ENCODE data around the gene TNFRSF19.

GRCh38 chr13:23656637-23657371, 86.6 kb downstream of the TNFRSF19 start:
- TF ChIP-seq EZH2phosphoT487 (IDR thresholded peaks at IDR 0.05; ENCODE audit: borderline replicate concordance, low read depth, low read length) = no peak
- TF ChIP-seq, protein P1, sequence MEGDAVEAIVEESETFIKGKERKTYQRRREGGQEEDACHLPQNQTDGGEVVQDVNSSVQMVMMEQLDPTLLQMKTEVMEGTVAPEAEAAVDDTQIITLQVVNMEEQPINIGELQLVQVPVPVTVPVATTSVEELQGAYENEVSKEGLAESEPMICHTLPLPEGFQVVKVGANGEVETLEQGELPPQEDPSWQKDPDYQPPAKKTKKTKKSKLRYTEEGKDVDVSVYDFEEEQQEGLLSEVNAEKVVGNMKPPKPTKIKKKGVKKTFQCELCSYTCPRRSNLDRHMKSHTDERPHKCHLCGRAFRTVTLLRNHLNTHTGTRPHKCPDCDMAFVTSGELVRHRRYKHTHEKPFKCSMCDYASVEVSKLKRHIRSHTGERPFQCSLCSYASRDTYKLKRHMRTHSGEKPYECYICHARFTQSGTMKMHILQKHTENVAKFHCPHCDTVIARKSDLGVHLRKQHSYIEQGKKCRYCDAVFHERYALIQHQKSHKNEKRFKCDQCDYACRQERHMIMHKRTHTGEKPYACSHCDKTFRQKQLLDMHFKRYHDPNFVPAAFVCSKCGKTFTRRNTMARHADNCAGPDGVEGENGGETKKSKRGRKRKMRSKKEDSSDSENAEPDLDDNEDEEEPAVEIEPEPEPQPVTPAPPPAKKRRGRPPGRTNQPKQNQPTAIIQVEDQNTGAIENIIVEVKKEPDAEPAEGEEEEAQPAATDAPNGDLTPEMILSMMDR (conservative IDR thresholded peaks at IDR 0.05; ENCODE audit: low read length) = no peak

Measured in OCI-LY7 (cell line).